GM21529 (cell line): ENCODE measurements around the gene LINGO4.

Source experiments
- ATAC-seq: cut with Tn5 transposase; IDR thresholded peaks from one replicate; pipeline ENCODE4 v1.9.1; 2021; ENCODE audit not compliant: unreplicated experiment

Gene LINGO4

DNA sequence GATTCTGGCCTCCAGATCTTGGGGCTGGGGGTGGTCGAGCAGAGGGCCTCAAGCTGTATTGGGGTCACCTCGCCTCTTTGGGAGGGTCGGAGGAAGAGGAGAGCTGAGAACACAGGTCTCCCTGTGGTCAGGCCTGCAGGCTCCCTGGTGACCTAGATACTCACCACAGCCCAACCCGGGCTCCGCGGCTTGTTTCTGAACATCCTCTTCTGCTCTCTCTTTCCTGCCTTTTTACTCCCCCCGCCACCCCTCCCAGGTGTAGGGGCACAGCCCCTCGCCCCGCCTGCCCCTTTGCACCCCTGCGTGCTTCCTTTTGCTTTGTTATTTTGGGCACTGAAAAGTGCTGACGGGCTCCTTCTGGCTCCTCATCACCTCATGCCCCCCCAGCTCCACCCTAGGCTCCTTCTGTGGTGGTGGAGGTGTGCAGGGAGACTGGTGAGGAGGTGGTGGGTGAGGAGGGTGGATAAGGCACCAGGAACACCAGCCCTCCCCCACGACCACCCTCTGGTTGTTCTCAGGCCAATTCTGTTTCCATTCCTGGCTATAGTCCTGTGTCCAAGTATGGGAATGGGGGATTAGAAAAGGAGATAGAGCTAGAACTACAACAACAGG is 10.6 kb upstream of the LINGO4 start:
- ATAC-seq, result no peak

DNA sequence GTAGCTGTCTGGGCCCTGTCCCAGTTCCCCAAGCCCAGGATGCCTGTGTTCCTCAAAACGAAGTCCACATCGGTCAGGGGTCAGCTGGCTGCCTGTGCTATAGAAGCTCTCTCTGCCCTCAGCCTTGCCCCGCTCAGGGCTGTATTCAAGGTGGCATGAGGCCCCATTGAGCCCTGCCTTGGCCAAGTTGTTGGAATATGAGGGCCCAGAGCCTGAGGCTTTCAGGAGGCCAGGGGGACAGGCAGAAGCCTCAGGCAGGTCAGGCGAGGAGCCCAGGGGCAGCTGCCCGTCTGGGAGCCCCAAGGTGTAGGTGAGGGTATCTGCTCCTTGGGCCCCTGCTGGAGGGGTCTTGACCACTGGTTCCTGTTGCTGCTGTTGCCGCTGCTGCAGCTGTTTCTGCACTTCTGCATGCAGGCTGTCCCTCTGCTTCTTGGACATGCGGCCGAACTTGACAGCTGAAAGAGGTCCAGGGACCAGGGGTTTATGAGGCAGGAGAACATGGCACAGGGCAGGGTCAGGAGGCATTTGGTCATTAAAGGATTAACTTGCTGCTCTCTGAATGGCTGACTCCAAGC is 9.8 kb upstream of the LINGO4 start:
- no peak for ATAC-seq

DNA sequence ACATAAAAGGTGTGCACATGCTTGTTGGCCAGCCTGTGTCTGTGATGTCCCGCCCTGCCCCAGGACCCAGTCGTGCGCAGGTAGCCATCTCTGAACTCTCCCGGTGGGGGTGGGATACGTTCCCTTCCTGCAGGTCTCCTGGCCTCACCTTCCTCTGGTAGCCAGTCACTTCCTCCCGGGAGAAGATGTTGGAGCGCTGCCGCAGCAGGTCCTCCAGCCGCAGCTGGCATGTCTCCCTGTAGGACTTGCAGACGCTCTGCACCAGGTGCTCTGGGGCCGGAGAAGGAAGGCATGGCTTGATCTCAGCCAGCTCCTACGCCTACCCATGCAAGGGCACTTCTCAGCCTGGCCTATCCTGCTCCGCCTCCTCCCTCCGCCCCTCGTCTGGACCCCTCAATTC is 9.2 kb upstream of the LINGO4 start:
- no peak for ATAC-seq

DNA sequence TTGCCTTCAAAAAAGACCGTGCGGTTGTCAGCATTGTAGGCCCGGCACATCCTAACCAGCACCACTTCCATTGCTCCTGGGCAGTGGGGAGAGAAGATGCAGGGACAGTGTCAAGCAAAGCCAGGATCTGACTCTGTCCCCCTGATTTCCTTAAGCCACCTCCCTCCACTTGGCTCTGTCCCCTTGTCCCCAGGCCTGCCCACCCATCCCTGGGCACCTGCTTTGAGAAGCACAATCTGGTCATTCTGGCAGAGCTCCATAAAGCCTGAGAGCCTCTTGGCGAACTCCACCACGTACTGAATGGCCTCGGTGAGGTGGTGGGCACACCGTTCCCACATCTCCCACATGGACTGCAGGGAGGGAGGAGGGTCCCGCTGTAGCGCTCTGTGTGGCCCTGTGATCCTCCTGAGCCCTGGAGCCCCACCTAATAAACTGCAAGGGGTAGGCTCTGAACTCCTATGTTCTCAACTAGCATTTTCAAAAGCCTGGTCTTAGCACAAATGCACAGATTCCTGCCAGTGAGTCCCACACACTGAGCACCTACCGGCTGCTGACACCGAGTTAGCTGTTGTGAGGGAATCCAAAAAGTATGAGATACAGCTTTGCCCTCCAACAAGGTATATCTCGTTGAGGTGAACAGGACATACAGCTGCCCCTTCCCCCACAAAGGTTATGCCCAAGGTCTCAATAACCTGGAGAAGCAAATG is 8.2 kb upstream of the LINGO4 start:
- no peak for ATAC-seq

DNA sequence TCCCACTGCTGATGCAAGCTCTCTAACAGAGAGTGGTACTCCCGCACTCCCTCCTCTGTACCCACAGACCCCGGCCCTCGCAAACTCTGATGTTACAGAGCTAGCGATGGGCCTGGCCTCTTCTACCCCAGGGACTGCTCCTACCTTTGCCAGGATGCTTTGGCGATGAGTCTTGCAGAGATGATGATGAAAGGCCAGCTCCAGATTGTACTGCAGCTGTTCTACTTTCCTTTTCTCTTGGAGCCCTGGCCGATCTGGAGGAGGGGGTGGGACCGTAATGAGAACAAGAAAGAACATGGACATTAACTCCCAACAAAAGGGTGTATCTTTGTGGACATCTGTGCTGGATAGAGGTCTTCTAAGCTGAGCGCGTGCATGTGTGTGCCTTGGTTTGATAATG is 6.0 kb upstream of the LINGO4 start:
- no peak for ATAC-seq

DNA sequence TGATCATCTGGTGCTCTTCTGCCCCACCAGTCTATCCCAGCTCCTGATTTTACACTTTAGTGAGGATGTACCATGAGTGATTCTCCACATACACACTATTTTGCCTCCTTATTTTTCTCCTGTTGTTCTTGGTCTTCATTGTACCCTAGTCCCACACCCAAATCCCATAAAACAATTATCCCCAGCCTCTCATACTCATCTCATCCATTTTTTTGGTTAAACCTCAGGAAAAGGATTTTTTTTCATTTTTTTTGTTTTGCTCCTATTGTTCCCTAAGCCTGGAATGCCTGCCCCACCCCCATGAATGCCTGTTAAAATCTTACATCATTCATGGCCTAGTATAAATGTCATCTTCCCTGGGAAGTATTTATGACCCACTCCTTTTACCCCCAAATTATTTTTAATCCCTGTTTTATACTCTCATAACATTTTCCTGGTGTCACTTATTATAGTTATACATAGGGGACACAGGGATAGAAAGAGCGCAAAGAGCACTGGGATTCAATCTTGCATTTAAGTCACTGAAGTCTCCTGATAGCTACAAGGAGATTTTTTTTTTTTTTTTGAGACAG is 4.9 kb upstream of the LINGO4 start:
- ATAC-seq, result no peak

DNA sequence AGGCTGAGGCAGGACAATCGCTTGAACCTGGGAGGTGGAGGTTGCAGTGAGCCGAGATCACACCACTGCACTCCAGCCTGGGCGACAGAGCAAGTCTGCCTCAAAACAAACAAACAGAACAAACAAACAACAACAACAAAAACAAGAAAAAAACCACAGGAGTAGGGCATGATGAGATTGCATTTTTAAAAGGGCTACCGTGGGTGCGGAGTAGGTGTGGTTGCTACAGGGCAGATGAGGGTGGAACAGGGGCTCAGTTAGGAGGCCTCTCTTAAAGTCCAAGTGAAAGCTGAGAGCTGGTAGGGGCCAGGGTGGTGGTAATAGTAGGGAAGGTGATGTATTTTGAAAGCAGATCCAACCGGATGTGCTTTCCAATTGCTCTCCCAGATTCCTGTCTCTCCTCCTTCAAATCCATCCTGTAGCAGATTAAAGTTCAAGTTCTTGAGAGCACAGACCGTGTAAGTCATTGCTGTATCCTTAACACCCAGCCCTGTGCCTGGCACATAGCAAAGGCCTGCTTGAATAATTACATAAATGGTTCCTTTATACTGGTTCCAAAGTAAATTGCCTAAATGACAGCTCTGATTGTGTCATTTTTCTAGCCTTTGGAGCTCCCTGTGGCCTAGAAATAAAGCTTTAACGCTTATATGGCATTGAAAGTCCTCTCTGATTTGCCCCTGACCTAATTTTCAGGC is 4.2 kb upstream of the LINGO4 start:
- ATAC-seq, result no peak

DNA sequence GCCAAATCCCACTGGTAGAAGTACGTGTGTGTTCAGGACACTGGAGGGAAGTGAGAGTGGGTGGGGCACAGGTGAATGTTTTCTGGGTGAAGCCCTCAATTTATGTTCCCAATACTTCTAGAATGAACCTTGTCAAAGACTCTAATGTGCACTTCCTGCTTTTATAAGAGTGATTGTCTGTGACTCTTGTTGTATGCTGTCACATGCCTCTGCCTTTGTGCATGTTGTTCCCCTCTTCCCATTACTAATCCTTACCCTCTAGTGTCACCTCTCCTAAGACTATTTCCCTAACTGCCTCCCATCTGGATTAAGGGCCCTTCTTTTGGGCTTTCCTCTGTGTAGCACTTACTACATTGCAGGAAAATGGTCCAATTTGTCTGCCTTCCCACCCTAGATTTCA is 2.5 kb upstream of the LINGO4 start:
- no peak for ATAC-seq

DNA sequence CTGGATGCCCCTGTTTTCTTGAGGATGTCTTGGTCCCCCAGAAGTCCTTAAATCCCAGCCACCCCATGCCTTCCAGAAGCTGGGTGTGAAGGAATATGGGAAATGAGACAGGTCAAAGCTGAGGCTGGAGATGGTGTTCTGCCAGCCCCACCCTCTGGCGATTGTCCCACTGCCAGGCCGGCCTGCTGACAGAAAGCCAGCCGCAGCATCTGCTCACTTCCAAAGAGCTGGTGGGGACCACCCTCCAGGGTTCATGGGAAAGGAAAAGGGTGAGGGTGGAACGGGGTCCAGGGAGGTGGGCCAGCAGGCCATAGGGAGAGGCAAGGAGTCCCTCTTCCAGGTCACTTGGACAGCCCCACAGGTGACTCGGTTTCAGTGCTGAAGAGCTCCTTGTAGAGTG is 1.9 kb upstream of the LINGO4 start:
- no peak for ATAC-seq

DNA sequence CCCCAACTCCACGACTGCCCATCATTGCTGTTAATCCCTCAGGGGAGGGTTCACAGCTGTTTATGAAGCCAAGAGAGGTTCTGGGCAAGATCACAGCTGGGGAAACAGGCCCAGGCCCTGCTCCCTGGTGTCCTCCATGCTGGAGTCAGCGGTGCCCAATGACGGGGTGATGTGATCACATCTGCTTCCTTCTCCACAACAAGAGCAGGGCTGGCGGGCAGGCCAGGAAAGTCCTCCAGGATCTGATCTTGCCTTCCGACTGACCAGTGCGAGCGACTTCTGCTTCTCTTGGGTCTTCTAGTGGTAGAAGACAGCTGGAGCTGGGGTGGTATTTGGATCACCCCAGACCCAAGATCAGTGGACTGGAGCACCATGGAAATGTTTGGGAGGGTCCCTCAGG is 951 bp upstream of the LINGO4 start:
- ATAC-seq, result no peak

DNA sequence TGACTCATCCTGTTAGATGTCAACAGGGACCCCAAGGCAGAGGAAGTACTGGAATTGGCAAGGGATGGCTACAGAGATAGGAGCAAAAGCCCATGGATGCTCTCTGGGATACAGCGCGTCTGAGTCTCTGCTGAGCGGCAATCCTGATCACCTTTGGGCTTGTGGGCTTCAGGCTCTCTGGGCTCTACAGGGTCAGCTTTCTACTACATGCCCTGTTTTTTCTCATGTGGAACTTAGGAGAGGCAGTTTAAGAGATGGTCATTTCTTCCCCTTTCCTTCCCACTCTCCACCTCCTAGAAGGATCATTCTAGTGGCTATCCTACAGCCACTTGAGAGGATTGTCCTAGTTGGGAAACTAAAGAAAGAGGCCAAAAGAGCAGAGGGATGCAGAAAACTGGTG is 1.3 kb downstream of the LINGO4 start:
- no peak for ATAC-seq

DNA sequence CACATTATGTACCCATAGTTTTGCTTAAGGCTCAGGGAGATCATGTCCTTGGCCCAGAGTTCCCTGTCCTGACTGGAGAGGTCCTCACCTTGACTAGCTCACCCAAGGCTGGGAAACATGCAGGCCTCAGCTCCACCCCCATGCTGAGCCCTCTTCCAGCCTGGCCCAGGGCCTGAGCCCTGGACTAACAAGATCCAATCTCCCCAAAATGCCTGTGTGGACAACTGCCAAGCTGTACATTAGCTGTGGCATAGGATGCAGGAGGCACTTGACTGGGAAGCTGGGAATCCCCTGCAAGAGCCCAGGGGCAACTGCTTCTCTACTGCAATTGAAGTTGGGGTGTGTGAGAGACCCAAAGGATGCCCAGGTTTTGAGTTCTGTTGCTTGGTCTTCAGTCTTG is 2.1 kb downstream of the LINGO4 start:
- ATAC-seq, result no peak

DNA sequence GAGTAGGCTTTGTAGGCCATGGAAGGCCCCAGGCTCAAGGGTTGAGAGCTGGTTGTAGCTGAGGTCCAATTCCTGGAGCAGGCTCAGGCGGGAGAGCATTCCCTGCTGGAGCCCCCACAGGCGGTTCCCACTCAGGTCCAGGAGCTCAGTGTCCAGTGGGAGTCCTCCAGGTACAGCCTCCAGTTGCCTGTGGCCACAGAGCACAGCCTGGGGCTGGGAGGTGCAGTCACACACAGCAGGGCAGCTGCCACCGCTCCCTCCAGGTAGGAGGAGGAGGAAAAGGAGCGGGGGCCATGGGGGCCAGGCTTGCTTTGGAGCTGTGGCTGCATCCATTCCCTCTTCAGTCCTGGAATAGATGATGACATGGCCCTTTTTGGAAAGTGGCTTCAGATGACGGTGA is 2.8 kb downstream of the LINGO4 start:
- ATAC-seq, result no peak

DNA sequence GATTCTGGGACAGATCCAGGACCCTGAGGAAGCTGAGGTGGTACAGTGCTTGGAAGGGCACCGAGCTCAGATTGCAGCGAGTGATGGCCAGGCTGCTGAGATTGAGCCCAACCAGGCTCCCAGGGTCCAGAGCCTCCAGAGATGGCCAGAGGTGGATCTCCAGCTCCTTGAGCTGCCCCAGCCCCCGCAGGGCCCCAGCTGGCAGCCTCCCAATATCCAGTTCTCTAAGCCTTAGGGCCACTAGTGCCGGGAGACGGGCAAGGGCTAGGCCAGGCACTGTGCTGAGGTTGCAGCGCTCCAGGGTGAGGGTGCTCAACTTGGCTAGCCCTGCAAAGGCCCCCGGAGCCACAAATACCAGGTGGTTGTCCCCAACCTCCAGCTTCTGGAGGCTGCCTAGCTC is 3.4 kb downstream of the LINGO4 start:
- ATAC-seq, result no peak

DNA sequence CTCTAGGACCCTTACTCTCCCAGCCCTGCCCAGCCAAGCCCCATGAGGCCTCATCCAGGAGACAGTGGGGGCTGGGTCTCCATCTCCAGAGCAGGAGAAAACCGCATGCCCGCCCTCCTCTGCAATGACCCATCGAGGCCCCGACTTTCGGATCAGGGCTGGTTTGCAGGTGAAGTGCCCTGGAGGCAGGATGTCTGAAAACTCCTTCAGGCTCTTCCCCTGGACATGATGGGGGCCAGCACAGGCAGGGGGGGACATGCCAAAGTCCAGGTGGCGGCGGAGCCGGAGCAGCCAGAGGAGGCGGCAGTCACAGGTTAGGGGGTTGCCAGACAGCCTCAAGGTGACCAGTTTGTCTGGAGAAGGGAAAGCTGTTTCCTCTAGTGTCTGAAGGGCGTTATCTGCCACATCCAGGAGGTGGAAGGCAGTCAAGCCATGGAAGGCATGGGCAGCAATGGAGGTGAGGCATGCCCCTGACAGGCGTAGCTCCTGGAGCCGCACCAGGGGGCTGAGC is 3.9 kb downstream of the LINGO4 start:
- no peak for ATAC-seq

DNA sequence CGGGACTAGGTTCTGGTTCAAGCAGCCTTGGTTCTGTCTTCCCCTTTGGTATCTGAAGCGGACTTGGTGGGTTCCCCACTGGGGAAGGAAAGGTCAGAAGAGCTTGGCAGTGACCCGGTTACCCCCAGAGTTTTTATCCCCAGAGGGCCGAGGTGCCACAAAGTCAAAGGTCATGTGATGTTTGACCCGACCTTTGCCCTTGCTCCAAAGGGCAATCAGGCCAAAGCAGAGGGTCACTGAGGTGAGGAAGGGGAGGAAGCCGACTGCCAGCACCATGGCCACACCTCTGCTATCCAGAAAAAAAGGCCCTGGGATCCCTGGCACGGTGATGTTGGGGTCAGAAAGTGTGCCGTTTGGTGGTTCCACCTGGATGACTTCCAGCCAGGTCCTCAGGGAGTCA is 4.4 kb downstream of the LINGO4 start:
- no peak for ATAC-seq

DNA sequence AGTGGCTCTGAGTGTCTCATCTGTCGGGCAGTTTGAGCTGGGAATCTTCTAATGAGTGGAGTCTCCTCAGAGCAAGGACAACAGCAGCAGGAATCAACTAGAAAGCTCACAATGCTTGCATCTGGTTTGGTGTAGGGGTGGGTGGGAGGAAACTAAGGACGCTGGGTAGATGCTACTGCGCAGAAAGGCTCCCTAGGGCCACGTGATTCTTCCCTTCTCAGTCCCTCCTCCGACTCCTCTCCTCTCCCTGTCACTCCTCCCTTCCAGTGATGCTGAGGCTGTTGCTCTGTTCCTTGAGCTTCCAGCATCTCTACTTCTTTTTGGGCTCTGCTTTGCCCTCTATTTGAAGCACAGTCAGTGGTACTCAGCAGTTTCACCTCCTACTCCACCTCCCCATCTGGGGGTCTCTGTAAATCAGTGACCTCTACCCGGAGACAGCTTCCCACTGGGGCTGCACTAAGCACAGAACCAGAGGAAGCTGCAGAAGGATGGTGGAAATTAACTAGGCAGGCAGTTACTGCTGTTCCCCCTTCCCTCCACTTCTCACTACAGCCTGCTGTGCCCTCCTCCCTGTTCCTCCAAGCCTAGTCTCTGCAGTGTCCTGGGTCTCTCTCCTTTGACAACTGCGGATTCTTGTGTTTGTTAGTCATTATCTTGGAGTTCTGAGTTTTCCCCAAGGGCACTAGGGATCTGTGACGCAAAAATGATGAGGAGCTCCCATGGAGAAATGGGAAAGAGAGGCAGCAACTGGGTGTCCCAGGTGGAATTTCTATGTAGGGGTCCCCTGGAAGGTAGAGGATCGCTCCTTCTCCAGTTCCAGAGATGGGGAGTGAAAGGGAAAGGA is 5.8 kb downstream of the LINGO4 start:
- ATAC-seq, result no peak

DNA sequence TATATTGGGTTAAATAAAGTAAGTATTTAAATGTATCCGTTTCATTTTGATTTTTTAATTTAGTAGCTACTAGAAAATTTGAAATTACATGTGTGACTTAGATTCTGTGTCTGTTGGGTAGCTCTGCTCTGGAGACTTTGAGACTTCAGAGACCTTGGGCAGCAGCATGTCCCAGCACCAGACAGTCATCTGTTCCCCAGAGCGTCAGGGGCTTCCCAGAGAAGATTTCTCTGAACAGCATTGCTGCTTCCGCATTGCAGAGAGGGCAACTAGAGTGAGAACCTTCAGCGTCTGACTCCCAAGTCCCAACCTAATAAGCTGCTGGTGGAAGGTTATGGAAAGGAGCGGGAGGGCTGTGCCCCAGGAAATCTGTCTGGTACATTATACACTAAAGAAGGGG is 6.6 kb downstream of the LINGO4 start:
- no peak for ATAC-seq

DNA sequence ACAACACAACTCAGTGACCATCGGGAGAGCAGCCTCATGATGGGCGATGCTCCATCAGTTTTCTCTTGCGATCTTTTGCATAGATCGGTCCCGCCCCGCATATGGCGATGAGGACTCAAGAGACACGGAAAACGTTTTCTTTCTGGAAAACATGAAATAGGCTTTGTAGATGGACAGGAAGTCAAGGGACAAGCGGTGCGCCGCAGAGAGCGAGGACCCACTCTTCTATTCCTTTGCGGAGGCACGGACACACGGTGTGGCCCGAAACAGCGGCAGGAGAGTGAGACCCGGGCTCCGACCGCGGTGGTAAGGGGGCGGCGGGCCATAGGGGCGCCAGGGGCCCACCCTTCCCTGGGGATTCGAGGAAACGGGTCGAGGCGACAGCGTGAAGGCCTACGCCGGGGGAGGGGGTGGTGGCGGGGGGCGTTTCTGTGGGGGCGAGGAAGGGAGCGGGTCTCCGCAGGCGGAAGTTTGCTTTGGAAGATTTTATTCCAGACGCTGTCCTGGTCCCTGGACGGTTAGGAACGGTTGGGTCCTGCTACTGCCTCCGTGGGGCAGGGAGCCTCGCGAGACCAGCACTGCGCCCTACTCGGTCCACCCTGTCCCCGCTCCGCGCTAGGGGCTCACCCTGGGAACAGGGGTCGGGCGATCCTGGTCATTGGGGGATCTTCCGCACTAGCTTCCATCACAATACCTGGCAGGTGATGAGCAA is 14.1 kb downstream of the LINGO4 start:
- peak; percentile 2 for ATAC-seq
